Measurements from ENCODE around the gene CCDC87.

GRCh38 chr11:66639066-66639813 is 46.4 kb upstream of the CCDC87 start:
- TF ChIP-seq CTCF (IDR thresholded peaks at IDR 0.05; ENCODE audit: extremely low read depth in 1 of 2, insufficient read depth in 1 of 2, low read depth in 1 of 2, low read length in 2 of 2) (no peak), POLR2A (IDR thresholded peaks at IDR 0.05; ENCODE audit: low read depth, low read length) (no peak), MAX (IDR thresholded peaks at IDR 0.05; ENCODE audit: insufficient read depth, insufficient read length) (no peak), EZH2 (IDR thresholded peaks at IDR 0.05; ENCODE audit: borderline replicate concordance, low read depth, low read length, severe bottlenecking) (no peak)
